ENCODE data around the gene MRM2.

Gene MRM2

GRCh38 chr7:2247141-2247995, 5.4 kb upstream of the MRM2 start:
- DNase-seq (ENCODE audit: low spot score): peak; percentile 61

GRCh38 chr7:2245883-2246675, 4.1 kb upstream of the MRM2 start:
- no peak for DNase-seq (ENCODE audit: low spot score)

GRCh38 chr7:2244404-2244995, 2.5 kb upstream of the MRM2 start:
- no peak for DNase-seq (ENCODE audit: low spot score)

DNA sequence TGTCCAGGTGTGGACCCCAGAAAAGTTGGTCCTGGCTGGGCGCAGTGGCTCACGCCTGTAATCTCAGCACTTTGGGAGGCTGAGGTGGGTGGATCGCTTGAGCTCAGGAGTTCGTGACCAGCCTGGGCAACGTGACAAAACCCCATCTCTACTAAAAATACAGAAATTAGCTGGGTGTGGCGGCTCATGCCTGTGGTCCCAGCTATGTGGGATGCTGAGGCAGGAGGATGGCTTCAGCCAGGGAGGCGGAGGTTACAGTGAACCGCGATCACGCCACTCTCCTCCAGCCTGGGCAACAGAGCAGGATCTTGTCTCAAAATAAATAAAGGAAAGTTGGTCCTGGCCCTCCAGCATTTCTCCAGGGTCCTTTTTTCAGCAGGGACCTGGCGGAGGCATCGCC, 1.5 kb upstream of the MRM2 start:
- DNase-seq (ENCODE audit: low spot score): no peak

DNA sequence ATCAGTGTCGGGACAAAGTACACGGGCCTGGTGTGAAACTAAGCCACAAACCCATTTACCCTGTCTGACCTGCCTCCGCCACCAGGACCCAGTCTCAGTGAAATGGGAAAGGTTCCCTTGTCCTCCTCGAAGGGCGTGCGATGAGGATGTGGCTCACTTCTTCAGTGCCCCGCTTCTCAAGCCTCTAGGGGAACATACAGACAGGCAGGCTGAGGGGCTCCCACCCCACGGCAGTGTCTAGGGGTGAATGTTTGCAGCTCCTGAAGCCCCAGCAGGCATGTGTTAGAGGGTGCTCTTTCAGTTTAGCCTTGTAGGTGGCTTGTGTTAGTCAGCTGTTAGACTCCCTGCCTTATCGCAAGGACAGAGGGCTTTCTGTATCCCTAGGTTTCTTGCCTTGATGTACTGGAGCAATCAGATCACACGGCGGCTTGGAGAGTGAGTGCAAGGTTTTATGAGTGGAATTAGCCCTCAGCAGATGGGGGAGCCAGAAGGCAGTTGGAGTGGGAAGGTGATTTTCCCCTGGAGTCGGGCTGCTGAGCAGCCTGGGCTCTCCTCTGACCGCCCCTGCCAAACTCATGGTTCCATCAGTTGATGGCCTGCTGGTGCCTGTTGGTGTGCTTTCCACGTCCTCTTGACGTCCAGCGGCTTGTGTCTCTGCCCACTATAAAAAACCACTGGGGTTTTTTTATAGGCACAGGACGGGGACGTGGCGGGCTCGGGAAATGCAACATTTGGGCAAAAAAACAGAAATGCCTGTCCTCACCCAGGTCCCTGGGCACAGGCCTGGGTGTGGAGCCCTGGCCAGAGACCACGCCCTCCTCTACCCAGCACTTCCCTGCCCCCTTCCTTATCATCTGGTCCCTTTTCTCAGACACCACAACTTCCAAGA, 780 bp upstream of the MRM2 start:
- DNase-seq (ENCODE audit: low spot score): peak; percentile 38

DNA sequence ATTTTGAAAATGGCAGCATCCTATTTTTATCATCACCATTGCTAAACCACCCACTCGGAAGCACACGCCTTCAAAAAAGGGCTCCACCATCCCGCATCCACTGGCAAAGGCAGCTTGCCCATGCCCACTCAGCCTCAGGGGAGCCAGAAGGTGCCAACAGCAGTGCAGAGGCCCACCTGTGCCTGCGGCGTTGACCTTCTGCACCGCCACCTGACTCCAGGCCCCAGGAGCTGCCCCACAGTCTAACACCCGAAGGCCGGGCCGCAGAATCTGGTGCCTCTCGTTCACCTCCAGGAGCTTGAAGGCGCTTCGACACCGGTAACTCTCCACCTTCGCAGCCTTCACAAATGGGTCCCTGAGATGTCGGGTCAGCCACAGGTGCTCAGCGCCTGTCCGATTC, 2.8 kb downstream of the MRM2 start:
- no peak for DNase-seq (ENCODE audit: low spot score)

DNA sequence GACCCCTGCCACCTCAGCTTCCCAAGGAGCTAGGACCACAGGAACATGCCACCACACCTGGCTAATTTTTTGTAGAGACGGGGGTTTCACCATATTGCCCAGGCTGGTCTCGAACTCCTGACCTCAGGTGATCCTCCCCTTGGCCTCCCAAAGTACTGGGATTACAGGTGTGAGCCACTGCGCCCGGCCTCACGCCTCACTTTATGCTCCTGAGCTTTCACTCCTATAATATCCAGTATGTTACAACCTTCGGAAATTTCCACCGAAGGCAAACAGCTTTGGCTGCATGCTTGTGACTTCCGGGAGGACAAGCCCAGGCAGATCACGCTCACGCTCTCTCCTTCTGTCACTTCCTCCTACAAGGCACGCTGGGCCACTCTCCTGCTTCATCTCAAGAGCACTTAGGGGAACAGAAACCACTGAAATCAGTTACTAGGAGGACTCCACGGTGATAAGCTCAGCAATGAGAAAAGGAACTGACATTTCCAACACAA, 4.8 kb downstream of the MRM2 start:
- no peak for DNase-seq (ENCODE audit: low spot score)

GRCh38 chr7:2233926-2234325, 8.1 kb downstream of the MRM2 start:
- no peak for DNase-seq (ENCODE audit: low spot score)

DNA sequence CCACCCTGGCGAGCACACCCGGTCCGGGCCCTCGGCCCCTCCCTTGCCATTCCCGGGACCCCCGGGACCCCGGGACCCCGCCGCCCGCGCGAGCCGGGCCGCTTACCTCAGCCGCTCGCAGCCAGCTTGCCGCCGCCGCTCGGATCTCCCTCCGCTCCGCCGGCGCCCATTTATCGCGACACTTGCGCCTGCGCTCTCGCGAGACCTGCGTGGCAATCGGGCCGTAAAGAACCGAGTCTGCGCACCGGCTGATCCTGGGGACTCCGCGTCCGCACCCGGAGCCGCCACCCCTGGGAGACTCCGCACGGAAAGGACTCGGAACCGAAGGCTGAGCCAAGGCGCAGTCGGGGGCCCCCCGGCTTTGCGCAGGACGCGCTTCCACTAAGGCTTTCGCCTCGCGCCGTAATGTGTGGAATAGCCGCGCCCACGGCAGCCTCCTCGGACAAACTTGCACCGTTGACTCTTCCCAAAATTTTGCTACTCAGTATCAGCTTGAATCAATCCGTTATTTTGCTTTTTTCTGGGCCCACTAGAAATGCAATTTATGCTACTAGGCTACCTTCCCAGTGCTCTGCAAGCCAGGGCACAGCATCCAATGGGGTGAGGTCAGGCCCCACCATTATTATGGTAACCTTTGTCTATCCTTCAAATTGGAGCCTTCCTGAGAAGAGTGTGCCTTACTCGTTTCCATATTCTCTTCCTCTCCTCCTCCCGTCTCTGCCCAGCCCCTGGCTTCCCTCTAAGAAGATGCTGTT, 9.1 kb downstream of the MRM2 start, which contains the start of gene MAD1L1:
Gene MAD1L1, minus strand, starts transcription at position 180 of the 755 bp plus-strand sequence. CDS start 2,812 bp downstream, outside the sequence.
- peak; percentile 98 for DNase-seq (ENCODE audit: low spot score)

- peak; percentile 49 for DNase-seq (ENCODE audit: low spot score)
Observed at GRCh38 chr7:2231992-2232765, 9.8 kb downstream of the MRM2 start.

DNA sequence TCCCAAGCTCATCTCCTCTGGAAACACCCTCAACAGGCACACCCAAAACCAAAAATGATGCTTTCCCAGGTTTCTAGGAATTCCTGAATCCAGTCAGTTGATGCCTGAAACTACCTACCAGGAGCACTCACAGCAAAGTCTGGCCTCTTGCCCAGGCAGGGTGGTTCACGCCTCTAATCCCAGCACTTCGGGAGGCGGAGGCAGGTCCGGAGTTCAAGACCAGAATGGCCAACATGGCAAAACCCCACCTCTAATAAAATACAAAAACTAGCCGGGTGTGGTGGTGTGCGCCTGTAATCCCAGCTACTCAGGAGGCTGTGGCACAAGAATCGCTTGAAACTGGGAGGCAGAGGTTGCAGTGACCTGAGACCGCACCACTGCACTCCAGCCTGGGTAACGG, 11.1 kb downstream of the MRM2 start:
- no peak for DNase-seq (ENCODE audit: low spot score)

GRCh38 chr7:2230226-2230625, 11.8 kb downstream of the MRM2 start:
- no peak for DNase-seq (ENCODE audit: low spot score)

DNA sequence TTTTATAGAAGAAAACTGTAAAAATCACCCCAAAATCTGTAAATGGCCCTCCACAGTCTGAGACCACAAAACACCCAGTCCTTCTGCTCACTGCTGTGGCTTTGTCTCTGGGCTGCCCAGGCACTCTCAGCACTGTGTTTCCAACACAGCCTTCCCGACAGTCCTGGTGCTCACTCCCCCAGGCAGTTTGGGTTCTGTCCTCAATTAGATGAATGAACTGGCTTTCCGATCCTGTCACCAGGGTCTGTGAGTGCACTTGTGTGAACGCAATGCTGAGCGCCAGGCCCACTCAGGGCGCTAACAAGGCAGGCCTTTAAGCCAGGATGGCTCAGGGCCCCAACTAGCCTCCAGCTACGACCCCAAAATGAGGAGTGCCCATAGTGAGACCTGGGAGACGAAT, 12.5 kb downstream of the MRM2 start:
- no peak for DNase-seq (ENCODE audit: low spot score)

- no peak for DNase-seq (ENCODE audit: low spot score)
Observed at GRCh38 chr7:2228921-2229320, 13.1 kb downstream of the MRM2 start.

GRCh38 chr7:2227699-2228098, 14.3 kb downstream of the MRM2 start:
- DNase-seq (ENCODE audit: low spot score): no peak

DNA sequence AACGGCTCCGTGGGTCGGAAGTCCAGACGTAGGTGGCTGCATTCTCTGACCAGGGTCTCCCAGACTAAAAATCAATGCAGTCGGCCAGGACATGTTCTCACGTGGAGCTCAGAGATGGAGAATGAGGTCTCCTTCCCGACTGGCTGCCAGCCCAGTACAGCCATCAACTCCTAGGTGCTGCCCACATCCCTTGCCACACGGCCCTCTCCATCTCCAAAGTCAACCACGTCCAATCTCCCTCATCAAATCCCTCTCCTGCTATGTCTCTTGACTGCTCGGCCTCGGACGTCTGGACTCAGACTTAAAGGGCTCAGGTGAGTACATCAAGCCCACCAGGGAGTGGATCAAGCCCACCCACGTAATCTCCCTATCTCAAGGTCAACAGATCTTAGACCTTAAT, 16.2 kb downstream of the MRM2 start:
- DNase-seq (ENCODE audit: low spot score): no peak

DNA sequence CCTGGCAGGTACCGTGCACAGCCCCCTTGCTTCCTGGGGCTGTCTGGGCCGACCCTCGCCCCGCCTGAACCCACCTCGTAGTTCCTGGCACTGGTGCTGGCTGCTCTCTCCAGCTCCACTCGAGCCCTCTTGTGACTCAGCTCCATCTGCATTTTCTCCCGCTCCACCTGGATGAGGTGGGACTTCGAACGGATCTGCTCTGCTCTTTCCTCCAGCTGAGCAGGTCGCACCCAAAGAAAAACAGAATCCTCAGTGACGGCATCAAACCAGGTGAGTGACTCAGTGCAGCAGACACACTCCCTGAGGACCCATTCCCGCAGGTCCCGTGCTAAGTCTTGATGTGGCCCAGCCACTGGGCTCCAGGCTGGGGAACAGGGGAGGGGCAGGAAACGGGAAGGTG, 16.7 kb downstream of the MRM2 start:
- DNase-seq (ENCODE audit: low spot score): no peak

GRCh38 chr7:2224934-2225333, 17.1 kb downstream of the MRM2 start:
- DNase-seq (ENCODE audit: low spot score): no peak

GRCh38 chr7:2224491-2224928, 17.5 kb downstream of the MRM2 start:
- DNase-seq (ENCODE audit: low spot score): no peak

DNA sequence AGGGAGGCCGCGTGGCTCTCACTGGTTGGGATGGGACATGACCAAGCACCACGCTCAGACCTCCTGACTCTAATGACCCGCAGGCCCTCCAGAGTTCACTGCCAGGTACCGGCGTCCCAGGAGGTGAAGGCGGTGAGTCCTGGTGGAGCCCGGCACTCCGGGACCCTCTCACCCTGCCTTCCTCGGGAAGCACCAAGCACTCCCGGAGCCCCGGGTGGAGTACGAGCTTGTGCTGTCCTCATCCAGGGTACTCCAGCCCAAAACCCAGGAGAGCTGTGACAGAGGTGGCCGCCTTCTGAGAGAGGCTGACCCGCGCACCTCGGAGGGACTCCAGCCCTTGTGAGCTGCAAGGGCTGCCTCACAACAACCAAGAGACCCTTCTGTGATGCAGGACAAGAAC, 18.7 kb downstream of the MRM2 start:
- no peak for DNase-seq (ENCODE audit: low spot score)

Measured in AG20443 (cell line).